HG02938 (cell line): Measurements from ENCODE around the gene SYT8.

Source experiments
- ATAC-seq: cut with Tn5 transposase; IDR thresholded peaks from one replicate; pipeline ENCODE4 v1.9.1; 2021; ENCODE audit warnings: mild to moderate bottlenecking, moderate library complexity; ENCODE audit not compliant: unreplicated experiment

Gene SYT8

DNA sequence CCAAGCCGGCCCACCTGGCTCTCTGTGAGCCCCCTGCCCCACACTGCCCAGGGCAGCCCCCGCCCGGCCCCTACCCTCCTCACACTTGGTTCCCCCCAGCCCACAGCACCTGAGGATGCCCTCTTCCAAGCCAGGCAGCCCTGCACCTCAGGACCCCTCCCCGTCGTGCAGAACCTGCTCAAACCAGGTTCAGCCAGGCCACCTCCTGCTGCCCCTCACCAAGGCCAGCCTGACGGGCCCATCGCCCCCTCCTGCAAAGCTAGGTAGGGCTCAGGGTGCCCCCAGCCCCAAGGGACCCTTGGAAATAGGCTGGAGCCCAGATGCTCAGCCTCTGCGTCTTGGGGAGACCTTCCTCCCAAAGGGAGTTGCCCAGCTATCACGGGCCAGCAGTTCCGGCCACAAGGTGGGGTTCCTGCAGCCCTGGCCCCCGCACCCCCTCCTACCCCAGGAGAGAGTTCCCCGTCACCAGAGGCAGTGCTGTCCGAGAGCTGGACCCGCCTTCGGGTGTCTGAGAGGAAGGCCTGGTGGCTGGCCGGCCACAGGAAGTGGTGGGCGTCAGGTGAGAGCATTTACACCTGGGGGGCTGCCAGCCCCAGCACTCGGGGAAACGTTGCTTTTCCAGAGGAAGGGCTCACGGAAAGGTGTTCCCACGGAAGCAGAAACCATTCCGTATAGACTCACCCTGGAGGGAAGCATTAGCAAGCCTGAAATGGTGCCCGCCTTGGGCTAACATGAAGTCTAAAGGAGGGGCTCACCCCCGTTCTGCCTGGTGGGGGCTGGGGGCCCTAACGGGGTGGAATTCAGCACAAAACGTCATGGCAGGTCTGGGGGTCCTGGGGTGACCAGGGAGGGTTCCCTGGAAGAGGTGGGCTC is 3.2 kb upstream of the SYT8 start:
- ATAC-seq = no peak

DNA sequence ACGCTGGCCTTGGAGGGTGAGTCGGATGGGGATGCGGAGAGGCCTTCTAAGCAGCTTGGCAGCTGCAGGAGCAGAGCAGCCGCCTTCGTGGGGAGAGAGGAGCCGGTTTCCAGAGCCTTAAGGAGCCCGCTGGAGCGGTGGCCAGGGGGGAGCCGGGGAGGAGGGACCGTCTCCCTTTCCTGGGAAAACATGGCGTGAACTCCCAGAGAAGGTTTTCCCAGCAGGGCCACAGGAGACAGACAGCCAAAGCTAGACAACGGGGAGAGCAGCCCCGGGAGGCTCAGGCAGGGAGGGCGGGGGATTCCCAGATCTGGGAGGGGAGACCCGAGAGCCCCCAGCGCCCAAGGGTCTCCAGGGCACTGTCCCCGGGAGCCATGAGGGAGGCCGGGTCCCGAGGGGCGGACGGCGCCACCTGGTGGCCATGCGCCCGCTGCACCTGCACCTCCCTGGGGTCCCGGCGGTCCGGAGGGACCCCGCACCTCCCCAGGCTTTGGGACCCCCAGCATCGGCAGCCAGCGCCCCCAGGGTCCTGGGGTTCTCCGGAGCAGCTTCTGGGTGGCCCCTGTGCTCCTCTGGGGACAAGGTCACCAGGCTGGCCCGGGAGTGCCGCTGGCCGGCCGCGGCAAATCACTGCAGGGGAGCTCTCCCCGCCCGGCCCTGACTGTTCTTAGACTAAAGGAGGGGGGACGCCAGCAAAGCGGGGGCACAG is 2.4 kb upstream of the SYT8 start:
- ATAC-seq = no peak

DNA sequence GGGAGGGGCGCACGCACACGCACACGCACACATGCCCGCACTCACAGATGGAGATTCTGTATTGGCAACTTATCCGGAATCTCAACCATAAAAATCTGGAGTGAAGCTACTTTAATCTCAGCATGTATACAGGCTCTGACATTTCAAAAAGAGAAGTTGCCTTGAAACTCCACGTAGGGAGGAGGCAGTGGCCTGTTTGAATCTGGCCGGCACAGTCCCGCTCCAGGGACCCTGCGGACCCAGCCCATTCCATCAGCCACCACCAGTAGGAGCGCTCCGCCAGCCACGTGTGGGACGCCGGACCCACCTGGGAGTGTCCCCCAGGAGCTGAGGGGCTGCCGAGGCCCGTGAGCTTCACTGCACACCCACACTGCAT is 1.9 kb upstream of the SYT8 start:
- ATAC-seq = no peak

DNA sequence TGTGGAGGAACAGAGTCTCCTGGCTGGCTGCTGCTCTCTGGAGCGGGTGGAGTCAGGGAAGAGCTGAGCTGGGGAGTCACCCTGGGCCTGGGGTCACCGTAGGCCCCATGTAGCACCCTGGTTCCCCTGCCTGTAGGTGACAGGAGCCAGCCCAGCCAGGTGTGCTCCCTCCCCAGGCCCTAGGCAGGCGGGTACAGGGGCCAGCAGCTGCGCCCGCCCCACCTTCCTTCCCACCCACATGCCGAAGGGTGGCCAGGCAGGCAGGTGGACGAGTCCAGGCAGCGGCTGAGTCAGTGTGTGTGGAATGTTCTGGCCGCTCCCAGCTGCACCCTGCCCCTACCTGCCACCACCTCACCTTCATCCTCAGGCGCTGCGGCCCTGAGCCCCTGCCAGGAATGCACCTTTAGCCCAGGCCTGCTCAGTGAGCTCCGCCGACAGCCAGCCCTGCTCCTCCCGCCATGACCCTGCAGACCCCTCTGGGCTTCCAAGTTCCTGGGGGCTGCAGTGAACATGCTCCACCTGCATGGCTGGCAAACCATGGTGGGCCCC is 654 bp upstream of the SYT8 start:
- no peak for ATAC-seq

DNA sequence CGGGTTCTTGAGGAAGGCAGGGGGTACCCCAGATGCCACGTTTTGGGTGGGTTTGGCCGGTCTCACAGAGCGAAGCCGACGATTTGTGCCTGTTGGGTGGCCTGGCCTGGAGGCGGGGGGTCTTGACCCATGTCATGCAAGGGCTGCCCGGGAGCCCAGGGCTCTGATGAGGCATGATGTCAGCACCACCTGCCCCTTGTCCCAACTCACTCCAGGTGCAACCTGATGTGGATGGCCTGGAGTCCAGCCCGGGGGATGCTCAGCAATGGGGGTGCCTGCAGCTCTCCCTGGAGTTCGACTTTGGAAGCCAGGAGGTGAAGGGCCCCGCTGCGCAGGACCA is 851 bp downstream of the SYT8 start:
- no peak for ATAC-seq

DNA sequence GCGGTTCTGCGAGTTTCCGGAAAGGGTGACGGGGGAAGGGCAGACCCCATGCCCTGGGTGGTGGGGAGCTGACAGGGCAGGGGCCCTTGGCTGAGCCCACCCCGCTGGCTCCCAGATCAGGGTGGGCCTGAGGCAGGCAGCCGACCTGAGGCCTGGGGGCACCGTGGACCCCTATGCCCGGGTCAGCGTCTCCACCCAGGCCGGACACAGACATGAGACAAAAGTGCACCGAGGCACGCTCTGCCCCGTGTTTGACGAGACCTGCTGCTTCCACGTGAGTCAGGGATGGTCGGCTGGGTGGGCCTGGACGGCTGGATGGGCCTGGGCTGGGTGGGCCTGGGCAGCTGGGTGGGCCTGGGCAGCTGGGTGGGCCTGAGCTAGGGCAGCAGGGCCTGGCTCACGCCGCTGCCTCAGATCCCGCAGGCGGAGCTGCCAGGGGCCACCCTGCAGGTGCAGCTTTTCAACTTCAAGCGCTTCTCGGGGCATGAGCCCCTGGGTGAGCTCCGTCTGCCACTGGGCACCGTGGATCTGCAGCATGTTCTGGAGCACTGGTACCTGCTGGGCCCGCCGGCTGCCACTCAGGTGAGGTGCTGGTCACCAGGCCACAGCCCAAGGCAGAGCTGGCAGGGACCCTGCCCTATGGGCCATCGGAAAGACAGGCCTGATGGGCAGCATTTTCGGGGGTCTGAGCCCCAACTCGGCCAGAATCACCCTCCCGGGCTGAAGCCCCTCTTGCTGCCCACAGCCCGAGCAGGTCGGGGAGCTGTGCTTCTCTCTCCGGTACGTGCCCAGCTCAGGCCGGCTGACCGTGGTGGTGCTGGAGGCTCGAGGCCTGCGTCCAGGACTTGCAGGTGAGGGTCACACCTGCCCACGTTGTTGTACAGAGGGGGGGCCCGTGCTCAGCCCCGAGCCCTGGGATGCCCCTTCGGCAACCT is 1.5 kb downstream of the SYT8 start:
- ATAC-seq = no peak

DNA sequence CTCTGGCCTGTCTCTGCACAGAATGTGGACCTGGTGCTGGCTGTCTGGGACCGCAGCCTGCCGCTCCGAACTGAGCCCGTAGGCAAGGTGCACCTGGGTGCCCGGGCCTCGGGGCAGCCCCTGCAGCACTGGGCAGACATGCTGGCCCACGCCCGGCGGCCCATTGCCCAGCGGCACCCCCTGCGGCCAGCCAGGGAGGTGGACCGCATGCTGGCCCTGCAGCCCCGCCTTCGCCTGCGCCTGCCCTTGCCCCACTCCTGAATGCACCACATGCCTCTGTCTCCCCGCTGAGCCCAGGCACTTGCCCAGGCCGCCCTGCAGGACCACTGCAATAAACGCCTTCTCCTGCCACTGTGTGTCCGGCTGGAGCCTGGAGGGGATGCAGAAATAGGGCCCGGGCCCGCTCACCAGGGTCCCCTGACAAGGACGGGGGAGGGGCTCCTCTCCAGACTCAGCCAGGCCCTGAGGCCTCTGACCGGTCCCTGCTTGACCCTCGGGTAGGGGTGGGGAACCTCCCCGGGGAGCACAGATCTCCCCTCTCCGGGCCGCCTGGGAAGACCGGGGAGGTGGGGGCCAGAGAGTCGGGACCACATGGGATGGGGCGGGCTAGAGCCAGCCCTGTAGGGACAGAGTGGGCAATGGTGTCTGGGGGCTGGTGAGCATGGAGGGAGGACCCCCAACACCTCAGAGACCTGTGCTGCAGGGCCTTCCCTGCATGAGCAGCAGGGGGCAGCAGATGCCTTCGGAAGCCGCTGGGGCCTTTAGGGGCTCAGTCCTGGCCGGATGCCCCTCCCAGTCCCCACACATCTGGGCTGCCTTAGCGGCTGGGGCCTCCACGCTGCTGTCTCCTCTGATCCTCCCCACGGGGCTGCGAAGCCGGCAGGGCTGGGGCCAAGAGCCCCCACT is 2.6 kb downstream of the SYT8 start:
- ATAC-seq = peak; percentile 57

DNA sequence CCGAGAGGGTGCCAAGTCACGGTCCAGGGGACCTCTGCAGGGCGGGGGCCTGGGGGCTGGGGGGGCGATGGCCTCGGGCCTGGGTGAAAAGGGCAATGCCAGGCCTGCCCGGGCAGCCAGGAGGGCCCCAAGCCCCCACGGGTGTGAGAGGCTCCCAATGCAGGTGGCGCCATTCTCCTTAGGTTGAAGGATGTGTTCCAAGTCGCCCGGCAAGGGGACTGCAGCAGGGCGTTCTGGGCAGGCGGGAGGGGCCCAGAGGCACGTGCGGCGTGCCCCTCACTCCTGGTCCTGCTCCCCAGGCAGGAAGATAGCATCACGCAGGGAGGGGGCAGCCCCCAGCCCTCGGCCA is 3.3 kb downstream of the SYT8 start:
- no peak for ATAC-seq

DNA sequence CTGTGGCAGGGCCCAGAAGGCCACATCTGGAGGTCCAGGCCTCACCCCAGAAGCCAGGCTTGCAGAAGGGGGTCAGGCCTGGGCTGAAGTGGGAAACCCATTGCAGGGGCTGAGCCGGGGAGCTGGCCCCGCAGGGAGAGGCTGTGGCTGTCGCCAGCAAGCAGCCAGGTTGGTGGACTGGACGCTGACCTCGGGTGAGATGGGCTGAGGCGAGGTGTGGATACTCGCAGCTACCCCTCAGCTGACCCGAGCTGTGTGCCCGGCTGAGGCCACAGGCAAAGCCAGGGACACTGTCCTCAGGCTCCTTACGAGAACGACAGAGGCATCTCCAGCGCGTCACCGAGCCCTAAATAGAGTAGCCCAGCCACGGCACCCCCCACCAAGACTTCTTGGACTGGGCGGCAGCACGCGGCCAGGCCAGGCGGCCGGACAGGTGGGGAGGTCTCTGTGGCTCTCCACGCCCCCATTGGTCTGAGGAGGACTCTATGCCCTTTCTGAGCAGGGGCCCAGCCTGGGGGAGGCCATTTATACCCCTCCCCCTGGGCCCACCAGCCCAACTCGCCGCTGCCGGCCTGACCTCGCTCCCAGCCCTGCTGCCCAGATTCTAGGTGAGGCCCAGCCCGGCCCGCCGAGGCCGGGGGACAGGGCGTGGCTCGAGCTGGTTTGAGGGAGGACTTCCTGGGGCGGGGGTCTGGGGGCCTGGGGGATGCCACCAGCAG is 3.8 kb downstream of the SYT8 start, which contains the start of gene TNNI2:
Gene TNNI2 (plus strand): TSS at position 556 of the 719 bp plus-strand sequence. CDS start 716 bp downstream, outside the sequence.
- ATAC-seq = no peak

DNA sequence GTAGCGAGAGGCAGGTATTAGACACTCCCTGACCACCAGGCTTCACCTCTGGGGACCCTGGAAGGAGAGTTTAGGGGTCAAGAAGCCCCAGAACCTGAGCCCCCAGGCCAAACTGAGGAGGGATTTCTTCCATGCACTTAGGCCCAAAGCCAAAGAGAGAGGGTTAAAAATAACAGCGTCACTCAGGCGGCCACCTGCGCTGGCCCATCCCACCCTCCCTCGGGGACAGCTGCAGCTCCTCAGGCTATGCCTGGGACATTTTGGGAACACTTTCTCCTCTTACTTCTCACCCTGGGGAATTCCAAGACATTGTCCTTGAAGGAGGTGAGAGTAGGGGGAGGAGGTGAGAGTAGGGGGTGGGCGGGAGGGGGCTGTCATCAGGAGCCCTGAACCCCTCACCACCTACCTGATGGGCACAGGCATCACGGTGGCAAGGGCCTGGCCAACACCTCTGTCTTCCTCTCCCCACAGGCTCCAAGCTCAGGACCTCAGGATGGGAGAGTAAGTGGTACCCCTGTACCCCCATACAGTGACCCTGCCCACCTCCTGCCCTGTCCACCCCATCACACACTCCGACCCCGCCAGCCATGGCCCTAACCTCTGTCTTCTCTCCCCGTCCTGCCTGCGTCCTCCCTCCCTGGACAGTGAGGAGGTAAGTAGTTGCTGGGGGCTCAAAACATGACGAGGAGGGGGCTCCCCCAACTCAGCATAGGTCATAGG is 4.6 kb downstream of the SYT8 start:
- ATAC-seq = no peak

DNA sequence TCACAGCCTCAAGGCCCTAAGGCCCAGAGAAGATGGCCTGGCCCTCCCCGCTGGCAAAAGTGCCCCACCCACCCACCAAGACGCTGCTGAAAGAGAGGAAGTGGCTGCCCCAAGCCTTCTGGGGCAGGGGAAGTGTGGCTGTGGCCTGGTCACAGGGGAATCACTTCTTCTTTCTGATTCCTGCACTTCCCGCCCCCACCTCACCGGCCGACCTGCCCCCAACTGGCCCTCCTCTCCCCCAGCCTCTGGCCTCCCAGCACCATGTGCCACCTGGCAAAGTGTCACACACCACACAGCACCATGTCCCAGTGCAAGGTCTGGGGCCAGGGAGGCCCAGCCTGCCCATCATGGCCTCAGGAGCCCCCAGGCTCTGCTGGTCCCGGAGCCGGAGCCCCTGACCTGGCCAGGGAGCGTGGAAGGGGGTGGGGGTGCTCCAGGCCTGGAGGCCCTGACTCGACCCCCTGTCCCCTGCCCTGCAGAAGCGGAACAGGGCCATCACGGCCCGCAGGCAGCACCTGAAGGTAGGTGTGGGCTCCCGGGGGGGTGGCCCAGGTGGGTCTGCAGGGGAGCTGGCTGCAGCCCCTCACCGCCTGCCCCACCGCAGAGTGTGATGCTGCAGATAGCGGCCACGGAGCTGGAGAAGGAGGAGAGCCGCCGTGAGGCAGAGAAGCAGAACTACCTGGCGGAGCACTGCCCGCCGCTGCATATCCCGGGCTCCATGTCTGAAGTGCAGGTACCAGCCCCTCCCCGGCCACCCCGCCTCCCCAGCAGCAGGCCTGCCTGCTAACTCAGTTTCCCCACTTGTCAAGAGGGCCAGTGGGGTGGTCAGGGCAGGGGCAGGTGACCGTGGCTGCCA is 5.4 kb downstream of the SYT8 start:
- ATAC-seq = no peak

DNA sequence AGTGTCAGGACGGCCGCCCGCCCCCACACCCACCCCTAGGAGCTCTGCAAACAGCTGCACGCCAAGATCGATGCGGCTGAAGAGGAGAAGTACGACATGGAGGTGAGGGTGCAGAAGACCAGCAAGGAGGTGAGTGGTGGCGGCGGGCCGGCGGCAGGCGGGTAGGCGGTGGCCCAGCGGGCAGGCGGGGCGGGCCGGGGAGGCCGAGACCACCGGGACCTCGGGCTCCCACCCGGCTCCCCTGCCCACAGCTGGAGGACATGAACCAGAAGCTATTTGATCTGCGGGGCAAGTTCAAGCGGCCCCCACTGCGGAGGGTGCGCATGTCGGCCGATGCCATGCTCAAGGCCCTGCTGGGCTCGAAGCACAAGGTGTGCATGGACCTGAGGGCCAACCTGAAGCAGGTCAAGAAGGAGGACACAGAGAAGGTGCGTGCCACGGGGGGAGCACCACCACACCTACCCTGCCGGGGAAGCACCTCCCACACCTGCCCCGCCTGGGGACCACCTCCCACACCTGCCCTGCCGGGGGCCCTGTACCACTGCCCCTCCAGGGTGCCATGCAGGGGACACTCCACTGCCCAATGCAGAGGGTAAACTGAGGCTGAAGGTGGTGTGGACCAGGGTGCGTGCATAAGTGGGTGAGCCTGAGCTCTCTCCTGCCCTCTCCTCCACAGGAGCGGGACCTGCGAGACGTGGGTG is 6.1 kb downstream of the SYT8 start:
- no peak for ATAC-seq

DNA sequence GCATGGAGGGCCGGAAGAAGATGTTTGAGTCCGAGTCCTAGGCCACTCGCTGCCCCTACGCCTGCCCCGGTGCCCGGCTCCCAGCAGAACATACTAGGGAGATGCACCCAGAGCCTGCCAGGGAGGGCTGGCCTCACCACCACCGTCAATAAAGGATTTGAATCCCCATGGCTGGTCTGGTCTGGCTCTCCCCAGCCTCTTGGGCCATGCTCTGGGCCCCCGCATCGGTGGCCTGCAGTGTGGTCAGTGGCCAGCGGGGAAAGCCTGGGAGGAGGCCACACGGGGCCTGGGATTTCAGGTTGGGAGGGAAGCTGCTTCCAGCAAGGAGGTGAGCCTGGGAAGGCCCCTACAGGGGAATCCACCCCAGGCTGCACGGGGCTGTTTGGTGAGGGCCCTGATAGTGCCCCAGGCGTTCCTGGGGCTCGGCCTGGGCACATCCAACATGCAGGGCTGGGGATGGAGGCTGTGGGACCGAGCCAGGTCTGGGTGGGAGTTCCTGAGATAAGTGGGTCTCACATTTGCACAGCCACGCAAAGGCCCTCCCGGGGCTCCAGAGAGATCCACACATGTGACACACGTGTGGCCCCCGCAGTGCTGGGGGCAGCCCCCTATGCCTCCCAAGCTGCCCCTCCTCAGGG is 6.8 kb downstream of the SYT8 start:
- ATAC-seq = no peak

DNA sequence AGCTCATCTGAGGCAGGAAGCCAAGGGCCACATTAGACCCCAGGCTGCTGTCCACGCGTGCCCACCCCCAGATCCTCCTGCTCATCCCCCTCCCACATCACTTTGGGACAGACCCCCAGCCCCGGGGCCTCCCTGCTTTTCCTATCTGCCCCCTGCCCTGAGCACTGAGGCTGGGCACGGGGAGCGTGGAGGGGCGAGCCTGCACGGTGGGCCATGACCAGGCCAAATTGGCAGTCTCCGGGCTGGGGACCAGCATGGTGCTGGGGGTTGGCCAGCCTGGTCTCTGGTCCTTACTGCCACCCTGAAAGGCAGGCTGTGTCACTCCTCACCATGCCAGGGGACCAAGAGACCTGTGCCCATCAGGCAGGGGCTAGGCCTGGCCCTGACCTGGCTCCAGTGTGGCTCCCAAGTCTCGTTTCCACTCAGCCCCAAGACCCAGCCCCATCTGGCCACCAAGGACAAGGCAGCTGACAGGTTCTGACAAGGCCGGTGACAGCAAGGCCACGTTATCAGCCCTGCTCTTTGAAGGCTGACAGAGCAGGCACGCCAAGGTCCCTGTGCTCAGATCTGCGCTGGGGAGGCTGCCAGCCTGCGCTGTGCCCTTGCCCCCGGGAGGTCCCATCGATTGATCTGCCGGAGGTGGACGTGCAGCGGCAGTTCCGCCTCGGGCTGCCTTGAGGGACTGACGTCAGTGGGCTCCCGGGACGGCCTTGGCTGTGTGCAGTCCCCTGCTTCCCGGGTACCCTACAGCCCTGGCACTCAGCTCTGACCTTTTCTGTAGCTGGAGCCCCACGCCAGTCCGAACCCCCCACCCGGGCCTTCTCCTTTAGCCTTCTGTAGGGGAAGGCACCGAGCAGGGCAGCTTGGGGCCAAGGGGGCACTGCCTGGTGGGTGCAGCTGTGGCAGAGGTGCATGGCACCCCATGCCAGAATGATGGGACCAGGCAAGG is 7.6 kb downstream of the SYT8 start:
- ATAC-seq = no peak

DNA sequence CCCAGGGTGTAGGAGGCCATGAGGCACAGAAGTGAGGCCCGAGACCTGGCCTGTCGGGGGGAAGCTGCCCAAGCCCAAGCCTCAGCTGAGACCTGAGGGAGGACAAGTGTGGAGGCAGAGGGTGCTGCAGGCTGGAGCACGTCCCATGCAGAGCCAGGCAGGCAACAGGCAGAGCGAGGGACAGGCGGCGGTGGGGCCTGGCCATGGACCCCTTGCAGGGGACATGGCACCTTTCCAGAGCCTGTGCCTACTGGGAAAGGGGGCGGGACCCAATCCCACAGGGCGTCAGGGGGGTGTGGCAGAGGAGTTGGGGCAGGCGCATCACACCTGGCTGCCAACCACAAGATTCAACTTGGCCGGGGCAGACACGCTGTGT is 8.3 kb downstream of the SYT8 start:
- ATAC-seq = no peak

DNA sequence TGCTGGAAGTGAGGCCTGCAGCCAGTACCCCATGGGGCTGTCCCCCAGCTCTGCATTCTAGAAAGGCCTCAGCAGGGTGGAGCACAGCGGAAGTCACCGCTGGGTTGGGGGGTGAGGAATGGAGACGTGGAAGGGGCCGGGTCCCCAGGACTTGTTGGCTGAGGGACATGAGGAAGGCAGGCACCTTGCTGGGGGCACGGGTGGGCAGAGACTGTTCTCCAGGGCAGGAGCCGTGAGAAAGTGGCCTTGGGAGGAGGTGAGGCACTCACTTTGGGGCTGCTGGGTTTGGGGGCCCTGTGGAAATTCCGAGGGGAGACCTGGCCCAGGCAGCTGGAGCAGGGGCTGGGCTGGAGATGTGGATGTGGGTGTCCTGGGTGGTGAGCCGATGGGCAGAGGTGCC is 9.0 kb downstream of the SYT8 start:
- ATAC-seq = no peak
